Measurements from ENCODE around the gene FOLR1. TPM values are rescaled to one million over a fixed set of nuclear protein-coding genes. Genes with fewer than 3 reads are reported as not detected.

FOLR1 gene
- total and polyA plus RNA-seq, 2 of the 4 experiments (the other 2 are of a cell fraction): 0.24 TPM; not detected in 1

DNA sequence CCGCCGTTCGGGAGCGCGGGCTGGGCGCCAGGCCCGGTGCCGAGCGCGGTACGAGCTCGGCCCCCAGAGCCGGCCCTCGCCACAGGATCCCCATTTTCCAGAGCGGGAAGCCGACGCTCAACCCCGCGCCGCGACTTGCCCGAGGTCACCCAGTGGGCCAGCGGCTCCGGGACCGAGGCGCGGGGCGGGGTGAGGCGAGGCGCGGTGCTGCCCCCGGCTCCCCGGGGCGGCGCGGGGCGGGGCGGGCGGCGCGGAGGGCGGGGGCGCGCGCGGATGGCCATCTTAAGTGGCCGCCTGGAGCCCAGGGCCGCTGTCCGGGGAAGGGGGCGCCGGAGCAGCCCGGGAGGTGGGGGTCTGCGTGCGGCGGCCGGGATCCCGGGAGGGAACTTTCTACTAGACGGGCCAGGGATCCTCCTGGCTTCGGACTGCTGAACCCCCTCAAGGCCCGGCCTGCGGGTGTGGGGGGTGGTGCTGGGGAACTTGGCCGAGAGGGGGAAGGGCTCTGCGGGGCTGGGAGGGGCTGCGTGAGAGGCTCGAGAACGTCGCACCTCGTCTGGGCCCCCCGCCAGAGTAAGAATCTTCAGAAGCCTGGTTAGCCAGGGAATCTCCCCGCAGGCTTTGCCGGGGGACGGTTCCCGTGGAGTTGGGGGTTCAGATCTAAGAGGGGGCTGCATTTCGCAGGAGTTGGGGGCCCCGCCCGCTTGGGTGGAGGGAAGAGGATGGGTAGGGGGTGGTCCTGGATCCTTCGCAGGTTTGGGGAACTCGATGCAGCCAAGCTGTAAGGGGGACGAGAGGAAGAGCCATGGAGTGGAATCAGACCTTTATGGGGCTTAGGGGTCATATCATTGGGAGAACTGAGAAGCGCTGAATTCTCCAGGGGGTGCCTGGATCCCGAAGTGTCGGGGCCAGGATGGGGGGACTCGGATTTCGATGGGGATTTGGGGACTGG lies 31.9 kb downstream of the FOLR1 start:
- intact Hi-C loops (cut with micrococcal nuclease): loop anchor here (1.0 to 2.0 kb wide), 2 partner anchors 121 to 199 kb away; partner anchors contain the start of gene LAMTOR1
- Histone ChIP-seq H3K9me1 (ENCODE audit: insufficient read depth, low read length) (peaks cover 7% of the 10 kb centered on the region; the same call in 1 of the 2 replicates), H3K27ac (ENCODE audit: insufficient read depth, low read length) (peak overlapping the region; percentile 96), H3K18ac (ENCODE audit: low read depth, low read length) (peak overlapping the region; percentile 94), H2BK120ac (ENCODE audit: low read depth, low read length) (peak overlapping the region; percentile 39), H3K14ac (replicated peaks; ENCODE audit: low read depth, low read length) (peak overlapping the region; percentile 100), H3K56ac (ENCODE audit: extremely low read depth, insufficient read depth, low read length) (peak overlapping the region; percentile 93), H2AFZ (replicated peaks; ENCODE audit: low read length, poor library complexity) (peak overlapping the region; percentile 91), H4K5ac (ENCODE audit: low read depth, low read length) (peak overlapping the region; percentile 97), H4K91ac (ENCODE audit: insufficient read depth, low read depth, low read length) (peak overlapping the region; percentile 97), H3K4me3 (ENCODE audit: insufficient read depth, low read depth, low read length) (peak overlapping the region; percentile 98), H3K9me3 (ENCODE audit: control insufficient read depth, insufficient read depth, low read length) (no peaks in the 10 kb centered on the region), H2BK20ac (ENCODE audit: low read depth, low read length) (no peak overlapping the region), H3K27me3 (ENCODE audit: control insufficient read depth, insufficient read depth, low read length) (peaks cover 2% of the 10 kb centered on the region; the same call in 1 of the 2 replicates), H2AK5ac (ENCODE audit: low read depth, low read length) (peak overlapping the region; percentile 89), H3K4ac (ENCODE audit: low read depth, low read length) (peak overlapping the region; percentile 99), H3K23ac (ENCODE audit: low read depth, low read length) (peak overlapping the region; percentile 98), H3K36me3 (ENCODE audit: control insufficient read depth, insufficient read depth, low read length) (peaks cover 21% of the 10 kb centered on the region), H4K20me1 (ENCODE audit: insufficient read depth, low read length) (peaks cover 38% of the 10 kb centered on the region), H3K9ac (ENCODE audit: low read depth, low read length) (peak overlapping the region; percentile 98), H2AK9ac (replicated peaks; ENCODE audit: low read depth, low read length, poor library complexity) (peak overlapping the region; percentile 100), H2BK15ac (ENCODE audit: low read depth, low read length) (peak overlapping the region; percentile 88; the same call in 2 of the 3 replicates), H3K4me1 (ENCODE audit: control insufficient read depth, insufficient read depth, low read length) (peaks cover 6% of the 10 kb centered on the region; the same call in 1 of the 2 replicates), H2BK5ac (ENCODE audit: low read depth, low read length, poor library complexity, severe bottlenecking) (peak overlapping the region; percentile 95), H3K79me1 (ENCODE audit: low read depth in 1 of 2, low read length in 2 of 2) (peaks cover 23 to 46% of the 10 kb centered on the region in 2 experiments; a peak in 3 of 4 replicates), H4K8ac (ENCODE audit: low read depth in 2 of 2, low read length in 2 of 2) (peak overlapping the region; percentile 95 to 99), H3K4me2 (ENCODE audit: low read depth, low read length) (peak overlapping the region; percentile 93)
- ATAC-seq (ENCODE audit: low read depth) (peak; percentile 75), DNase-seq (peak; percentile 56)
- no TSS peak for BruUV-seq (replicated peaks)
- in situ Hi-C loops (cut with MboI; ENCODE audit: low sequenced_read_pairs): no loop called here
- 0% methylated on average over 13 of the region's 84 CpGs; no CpG with 5 or more reads in 1 of the 2 experiments for WGBS, 2 experiments (ENCODE audit: extremely low coverage in 2 of 2, insufficient read length in 1 of 2)
- TF ChIP-seq RFX5 (IDR thresholded peaks at IDR 0.05; ENCODE audit: low read depth, low read length): no peak
- no peak for TF ChIP-seq CHD1 (IDR thresholded peaks at IDR 0.05; ENCODE audit: low read depth, low read length)
- dilution Hi-C loops (cut with HindIII; ENCODE audit: low sequenced_read_pairs, unreplicated experiment): no loop called here
- ChIA-PET CTCF (interaction anchor here (1.0 to 1.3 kb wide), 3 partner anchors 41 to 199 kb away, joined by 3 read pairs; no protein-coding TSS in a partner anchor), POLR2A (ENCODE audit: unreplicated experiment) (interaction anchor here (0.6 kb wide), 1 partner anchor 267 kb away, joined by 3 read pairs; no protein-coding TSS in a partner anchor)

Measured in IMR-90 (cell line).